Sigmoid colon (tissue), 7 donors: ENCODE results near the gene TBC1D2. TPM values are rescaled to one million over a fixed set of nuclear protein-coding genes. Genes with fewer than 3 reads are reported as not detected.

Source experiments
- DNase-seq: peaks from one replicate; pipeline ENCODE4 v3.0.0-alpha.2; 2019
- H3K27ac ChIP-seq, 4 donors: fragments of 200-600 bp; sonication (generic); one replicate each; pipeline ENCODE4 v1.5.1; 2016 to 2019; ENCODE audit warnings: mild to moderate bottlenecking in 1 of 4
- H3K27me3 ChIP-seq, 3 donors: fragments of 200-600 bp; sonication (generic); one replicate each; pipeline ENCODE4 v1.5.1; 2019; ENCODE audit warnings: mild to moderate bottlenecking in 1 of 3
- H3K36me3 ChIP-seq, 4 donors: fragments of 200-600 bp; sonication (generic); one replicate each; pipeline ENCODE4 v1.5.1; 2016 to 2019
- H3K4me1 ChIP-seq, 4 donors: fragments of 200-600 bp; sonication (generic); one replicate each; pipeline ENCODE4 v1.5.1; 2017 to 2019
- H3K4me3 ChIP-seq, 4 donors: fragments of 200-600 bp; sonication (generic); one replicate each; pipeline ENCODE4 v1.5.1; 2017 to 2019; ENCODE audit warnings: mild to moderate bottlenecking in 2 of 4, moderate library complexity in 1 of 4
- H3K9me3 ChIP-seq, 4 donors: fragments of 200-600 bp in 3 of 4; sonication (generic) in 3 of 4; one replicate each; pipeline versions ENCODE4 v1.5.1 to v1.6.1; 2013 to 2019
- EP300 ChIP-seq, 4 donors: sonication (generic); formaldehyde crosslinking; IDR thresholded peaks; one replicate each; pipeline ENCODE4 v1.6.1; 2017; ENCODE audit warnings: antibody characterized with exemption in 4 of 4
- POLR2A ChIP-seq, 2 donors: fragments of 450-650 bp; IDR thresholded peaks; one replicate each; pipeline ENCODE4 v1.6.1; 2016; ENCODE audit warnings: antibody characterized with exemption in 2 of 2, mild to moderate bottlenecking in 2 of 2, moderate library complexity in 2 of 2
- POLR2AphosphoS5 ChIP-seq, 4 donors: sonication (generic); formaldehyde crosslinking; IDR thresholded peaks; one replicate each; pipeline ENCODE4 v1.6.1; 2017; ENCODE audit warnings: antibody characterized with exemption in 4 of 4
- WGBS, 2 donors: extraction: QIAGEN DNeasy Blood & Tissue Kit; methylation state at CpG; one replicate each; pipeline ENCODE4 v1.1.7; 2013; 5-methylcytosine and 5-hydroxymethylcytosine counted together
- intact Hi-C: fragments of 100-400 bp; cut with DNase I; formaldehyde crosslinking; loops from one replicate; pipeline ENCODE4 v1.15.1; 2023
- polyA plus RNA-seq, 3 donors: library from polyadenylated mRNA; stranded (reverse); fragments of 200-250 nt; gene quantifications; one replicate each; pipeline ENCODE4 v1.2.3, GENCODE V29; 2013
- total RNA-seq, 4 donors: library from RNA; depleted of rRNA; stranded (reverse); fragments of >200 nt; gene quantifications; one replicate each; pipeline ENCODE4 v1.1.0, GENCODE V29; 2016
- TF ChIP-seq, protein P1 (sequence below), 4 experiments: fragments of 450-650 bp in 3 of 4; fragments of 200-600 bp in 1 of 4; IDR thresholded peaks; one replicate each; pipeline ENCODE4 v1.5.1; 2016 to 2019; ENCODE audit warnings: antibody characterized with exemption in 4 of 4, mild to moderate bottlenecking in 3 of 4, moderate library complexity in 2 of 4
- donor health status: healthy with polysubstance abuse.
- donor health status: Bipolar disorder and iron deficiency.
- donor health status: healthy.

The TBC1D2 gene
- total and polyA plus RNA-seq, 7 donors: 4.8 to 23.8 (median 13.3) TPM

DNA sequence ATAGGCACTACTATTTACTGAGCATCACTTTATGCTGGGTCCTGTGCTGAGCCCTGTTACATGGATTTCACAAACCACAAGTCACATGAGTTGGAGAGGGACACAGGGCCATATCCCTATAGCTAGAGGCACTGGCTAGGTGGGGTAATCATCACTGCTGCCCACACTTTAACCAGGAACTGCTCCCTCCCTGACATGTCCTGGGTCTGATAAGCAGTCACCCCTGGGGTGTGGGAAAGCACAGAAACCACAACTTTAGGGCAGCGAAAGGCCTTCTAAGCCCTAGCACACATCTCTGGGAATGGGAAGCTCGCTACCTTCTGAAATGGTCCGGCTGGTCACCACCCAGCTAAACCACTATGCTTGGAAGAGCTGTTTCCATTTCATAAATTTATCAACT lies 15.0 kb downstream of the TBC1D2 start:
- 94% methylated on average over 3 of the region's 3 CpGs for WGBS, 2 donors

DNA sequence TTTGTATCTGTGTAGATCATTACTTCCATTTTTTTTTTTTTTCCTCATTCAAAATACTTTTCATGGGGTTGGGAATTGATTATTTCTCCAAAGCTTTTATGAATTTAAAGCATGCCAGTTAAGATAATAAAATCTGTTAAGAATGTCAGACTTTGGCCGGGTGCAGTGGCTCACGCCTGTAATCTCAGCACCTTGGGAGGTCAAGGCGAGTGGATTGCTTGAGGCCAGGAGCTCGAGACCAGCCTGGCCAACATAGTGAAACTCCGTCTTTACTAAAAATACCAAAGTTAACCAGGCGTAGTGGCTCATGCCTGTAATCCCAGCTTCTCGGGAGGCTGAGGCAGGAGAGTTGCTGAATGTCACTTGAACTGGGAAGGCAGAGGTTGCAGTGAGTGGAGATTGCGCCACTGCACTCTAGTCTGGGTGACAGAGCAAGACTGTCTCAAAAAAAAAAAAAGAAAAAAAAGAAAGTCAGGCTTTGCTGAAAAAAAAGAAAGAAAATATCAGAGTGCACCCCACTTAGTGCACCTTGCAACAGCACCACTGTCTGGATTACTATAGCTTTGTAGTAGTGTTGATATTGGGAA lies 18.5 kb downstream of the TBC1D2 start:
- no peaks in the 10 kb centered on the region for H3K4me1 ChIP-seq
- DNase-seq: peak; percentile 30
- TF ChIP-seq EP300 (IDR thresholded peaks at IDR 0.05) (no peak), POLR2A (IDR thresholded peaks at IDR 0.05) (no peak), POLR2AphosphoS5 (IDR thresholded peaks at IDR 0.05) (no peak)
- TF ChIP-seq, protein P1, sequence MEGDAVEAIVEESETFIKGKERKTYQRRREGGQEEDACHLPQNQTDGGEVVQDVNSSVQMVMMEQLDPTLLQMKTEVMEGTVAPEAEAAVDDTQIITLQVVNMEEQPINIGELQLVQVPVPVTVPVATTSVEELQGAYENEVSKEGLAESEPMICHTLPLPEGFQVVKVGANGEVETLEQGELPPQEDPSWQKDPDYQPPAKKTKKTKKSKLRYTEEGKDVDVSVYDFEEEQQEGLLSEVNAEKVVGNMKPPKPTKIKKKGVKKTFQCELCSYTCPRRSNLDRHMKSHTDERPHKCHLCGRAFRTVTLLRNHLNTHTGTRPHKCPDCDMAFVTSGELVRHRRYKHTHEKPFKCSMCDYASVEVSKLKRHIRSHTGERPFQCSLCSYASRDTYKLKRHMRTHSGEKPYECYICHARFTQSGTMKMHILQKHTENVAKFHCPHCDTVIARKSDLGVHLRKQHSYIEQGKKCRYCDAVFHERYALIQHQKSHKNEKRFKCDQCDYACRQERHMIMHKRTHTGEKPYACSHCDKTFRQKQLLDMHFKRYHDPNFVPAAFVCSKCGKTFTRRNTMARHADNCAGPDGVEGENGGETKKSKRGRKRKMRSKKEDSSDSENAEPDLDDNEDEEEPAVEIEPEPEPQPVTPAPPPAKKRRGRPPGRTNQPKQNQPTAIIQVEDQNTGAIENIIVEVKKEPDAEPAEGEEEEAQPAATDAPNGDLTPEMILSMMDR (IDR thresholded peaks at IDR 0.05): no peak
- no peaks in the 10 kb centered on the region for H3K9me3 ChIP-seq
- intact Hi-C loops: no loop called here
- peaks cover 0 to 9% (median 0%) of the 10 kb centered on the region in 4 donors for H3K36me3 ChIP-seq
- H3K4me3 ChIP-seq: no peak overlapping the region
- no peaks in the 10 kb centered on the region for H3K27me3 ChIP-seq
- H3K27ac ChIP-seq: no peak overlapping the region
- 36 to 73% methylated on average over 8 of the region's 8 CpGs for WGBS, 2 donors

More for the DNA sequence above, 15.0 kb downstream of the TBC1D2 start:
- Histone ChIP-seq H3K27me3 (no peaks in the 10 kb centered on the region), H3K4me3 (no peak overlapping the region), H3K9me3 (no peaks in the 10 kb centered on the region), H3K27ac (no peak overlapping the region), H3K4me1 (no peaks in the 10 kb centered on the region), H3K36me3 (peaks cover 0 to 8% (median 0%) of the 10 kb centered on the region in 4 donors)
- TF ChIP-seq POLR2AphosphoS5 (IDR thresholded peaks at IDR 0.05) (no peak), POLR2A (IDR thresholded peaks at IDR 0.05) (no peak), EP300 (IDR thresholded peaks at IDR 0.05) (no peak)
- TF ChIP-seq, protein P1 (IDR thresholded peaks at IDR 0.05): no peak
- intact Hi-C loops: no loop called here
- DNase-seq: peak; percentile 9

DNA sequence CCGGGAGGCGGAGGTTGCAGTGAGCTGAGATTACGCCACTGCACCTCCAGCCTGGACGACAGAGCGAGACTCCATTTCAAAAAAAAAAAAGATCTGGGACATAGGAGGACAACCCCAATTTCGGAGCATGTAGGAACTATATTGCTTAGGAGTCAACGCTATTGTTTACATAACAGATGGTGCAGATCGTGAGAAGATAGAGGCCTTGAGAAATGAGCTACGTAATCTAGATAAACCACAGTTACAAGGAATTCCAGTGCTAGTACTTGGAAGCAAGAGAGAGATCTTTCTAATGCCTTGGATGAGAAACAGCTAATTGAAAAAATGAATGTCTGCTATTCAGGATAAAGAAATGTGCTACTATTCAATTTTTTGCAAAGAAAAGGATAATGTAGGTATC lies 20.3 kb downstream of the TBC1D2 start:
- H3K4me1 ChIP-seq: no peaks in the 10 kb centered on the region
- H3K27me3 ChIP-seq: no peaks in the 10 kb centered on the region
- H3K36me3 ChIP-seq: peaks cover 0 to 18% (median 0%) of the 10 kb centered on the region in 4 donors
- TF ChIP-seq POLR2AphosphoS5 (IDR thresholded peaks at IDR 0.05) (no peak), EP300 (IDR thresholded peaks at IDR 0.05) (no peak), POLR2A (IDR thresholded peaks at IDR 0.05) (no peak)
- TF ChIP-seq, protein P1 (IDR thresholded peaks at IDR 0.05): no peak
- 65 to 86% methylated on average over 9 of the region's 9 CpGs for WGBS, 2 donors
- no peak overlapping the region for H3K27ac ChIP-seq
- no peak for DNase-seq
- intact Hi-C loops: no loop called here
- no peaks in the 10 kb centered on the region for H3K9me3 ChIP-seq
- H3K4me3 ChIP-seq: no peak overlapping the region

DNA sequence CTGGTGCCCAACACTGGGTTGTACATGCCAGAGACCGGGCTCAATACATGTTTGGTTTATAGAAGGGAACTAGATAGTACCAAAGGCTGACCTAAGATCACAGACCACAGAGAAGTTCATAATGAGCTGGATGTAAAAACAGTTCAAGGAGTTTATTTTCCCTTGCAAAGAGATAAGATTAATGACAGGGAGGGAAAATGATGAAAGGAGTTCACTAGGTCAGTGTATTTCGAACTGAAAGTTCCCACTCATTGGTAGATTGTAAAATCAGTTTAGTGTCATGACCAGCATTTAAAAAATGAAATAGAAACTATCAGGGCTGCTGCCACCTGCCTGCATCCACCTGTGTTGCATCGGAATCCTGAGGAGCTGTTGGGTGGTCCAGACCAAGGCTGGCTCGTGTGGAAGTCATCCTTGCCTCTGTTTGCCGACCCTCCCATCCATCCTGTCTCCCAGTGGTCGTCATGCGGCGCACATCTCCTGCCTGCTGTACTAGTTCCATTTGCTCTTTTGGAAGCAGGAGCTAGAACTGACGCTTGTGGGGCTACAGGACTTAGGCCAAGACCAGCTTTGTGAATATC lies 21.1 kb downstream of the TBC1D2 start:
- DNase-seq: peak; percentile 18
- Histone ChIP-seq H3K4me1 (no peaks in the 10 kb centered on the region), H3K27me3 (no peaks in the 10 kb centered on the region), H3K9me3 (no peaks in the 10 kb centered on the region), H3K27ac (no peak overlapping the region), H3K36me3 (peaks cover 0 to 23% (median 0%) of the 10 kb centered on the region in 4 donors), H3K4me3 (no peak overlapping the region)
- TF ChIP-seq, protein P1 (IDR thresholded peaks at IDR 0.05): no peak
- TF ChIP-seq POLR2AphosphoS5 (IDR thresholded peaks at IDR 0.05) (no peak), EP300 (IDR thresholded peaks at IDR 0.05) (no peak), POLR2A (IDR thresholded peaks at IDR 0.05) (no peak)
- 63 to 75% methylated on average over 9 of the region's 9 CpGs for WGBS, 2 donors
- intact Hi-C loops: no loop called here
